ENCODE results near the gene PQBP1.

PQBP1 gene

DNA sequence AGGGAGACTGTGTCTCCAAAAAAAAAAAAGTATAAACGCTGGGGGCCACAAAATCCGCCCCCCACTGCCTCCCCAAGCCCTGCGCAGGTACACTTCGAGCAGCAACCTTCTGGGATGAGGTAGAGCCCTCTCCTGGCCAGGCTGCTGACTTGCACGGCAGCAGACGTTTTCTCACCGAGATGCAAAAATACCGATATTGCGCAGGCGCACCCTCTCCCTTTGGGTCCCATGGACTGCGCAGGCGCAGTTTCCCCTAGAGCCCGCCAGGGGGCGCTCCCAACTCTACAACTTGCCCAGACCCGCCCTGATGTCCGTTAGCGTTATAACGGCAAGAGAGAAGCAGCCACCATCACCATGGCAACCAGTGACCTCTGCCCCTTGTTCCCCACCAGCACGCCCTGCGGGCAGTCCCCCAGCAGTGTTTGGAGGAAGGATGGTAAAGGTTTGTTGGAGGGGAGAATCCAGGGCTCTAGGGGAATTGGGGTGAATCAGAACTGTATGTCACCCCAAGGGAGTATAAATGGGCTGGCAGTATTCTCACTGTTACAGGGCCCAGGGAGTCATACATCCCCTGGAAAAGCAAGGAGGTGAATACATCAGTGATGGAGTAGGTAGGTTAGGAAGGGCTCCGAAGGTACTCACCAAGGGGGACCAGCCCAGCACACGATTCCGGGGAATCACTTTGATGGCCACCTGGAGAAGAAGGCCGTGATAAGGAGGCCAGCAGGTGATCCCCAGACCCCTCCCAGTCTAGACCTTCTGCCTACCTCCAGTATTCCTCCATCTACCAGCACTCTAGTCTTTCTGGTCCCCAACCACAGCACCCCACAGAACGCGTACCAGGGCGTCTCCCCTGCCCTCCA, 19.6 kb downstream of the PQBP1 start:
- DNase-seq (ENCODE audit: low read depth): peak; percentile 85
- peak overlapping the region; percentile 43 for H3K4me3 ChIP-seq (ENCODE audit: control insufficient read depth, low read depth, low read length)
- TF ChIP-seq, protein P1, sequence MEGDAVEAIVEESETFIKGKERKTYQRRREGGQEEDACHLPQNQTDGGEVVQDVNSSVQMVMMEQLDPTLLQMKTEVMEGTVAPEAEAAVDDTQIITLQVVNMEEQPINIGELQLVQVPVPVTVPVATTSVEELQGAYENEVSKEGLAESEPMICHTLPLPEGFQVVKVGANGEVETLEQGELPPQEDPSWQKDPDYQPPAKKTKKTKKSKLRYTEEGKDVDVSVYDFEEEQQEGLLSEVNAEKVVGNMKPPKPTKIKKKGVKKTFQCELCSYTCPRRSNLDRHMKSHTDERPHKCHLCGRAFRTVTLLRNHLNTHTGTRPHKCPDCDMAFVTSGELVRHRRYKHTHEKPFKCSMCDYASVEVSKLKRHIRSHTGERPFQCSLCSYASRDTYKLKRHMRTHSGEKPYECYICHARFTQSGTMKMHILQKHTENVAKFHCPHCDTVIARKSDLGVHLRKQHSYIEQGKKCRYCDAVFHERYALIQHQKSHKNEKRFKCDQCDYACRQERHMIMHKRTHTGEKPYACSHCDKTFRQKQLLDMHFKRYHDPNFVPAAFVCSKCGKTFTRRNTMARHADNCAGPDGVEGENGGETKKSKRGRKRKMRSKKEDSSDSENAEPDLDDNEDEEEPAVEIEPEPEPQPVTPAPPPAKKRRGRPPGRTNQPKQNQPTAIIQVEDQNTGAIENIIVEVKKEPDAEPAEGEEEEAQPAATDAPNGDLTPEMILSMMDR (conservative IDR thresholded peaks at IDR 0.05; ENCODE audit: control insufficient read depth, insufficient read depth, low read depth, low read length): peak; percentile 73

DNA sequence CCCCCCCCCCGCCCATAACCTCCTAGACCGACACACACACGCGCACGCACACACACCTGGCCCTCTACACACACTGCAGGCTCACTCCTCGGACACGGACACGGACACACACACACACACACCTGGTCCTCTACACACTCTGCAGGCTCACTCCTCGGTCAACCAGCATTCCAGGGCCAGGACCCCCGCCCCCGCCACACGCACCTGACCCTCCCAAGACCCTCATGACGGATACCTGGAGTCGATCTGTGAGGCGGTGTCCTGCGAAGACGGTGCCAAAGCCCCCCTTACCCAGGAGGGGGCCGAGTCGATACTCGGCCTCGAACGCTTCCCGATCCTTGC, 20.5 kb downstream of the PQBP1 start:
- TF ChIP-seq, protein P1 (conservative IDR thresholded peaks at IDR 0.05; ENCODE audit: control insufficient read depth, insufficient read depth, low read depth, low read length): no peak
- peak overlapping the region; percentile 43 for H3K4me3 ChIP-seq (ENCODE audit: control insufficient read depth, low read depth, low read length)
- DNase-seq (ENCODE audit: low read depth): no peak

GRCh38 chrX:48918643-48919340, 21.1 kb downstream of the PQBP1 start, which contains the start of gene PIM2:
TSS of gene PIM2 (minus strand) at chrX:48919024. CDS start at chrX:48918834, 190 bp downstream.
- TF ChIP-seq, protein P1 (conservative IDR thresholded peaks at IDR 0.05; ENCODE audit: control insufficient read depth, insufficient read depth, low read depth, low read length): no peak
- peak; percentile 69 for DNase-seq (ENCODE audit: low read depth)
- H3K4me3 ChIP-seq (ENCODE audit: control insufficient read depth, low read depth, low read length): peak within 1 kb of the TSS; percentile 43

DNA sequence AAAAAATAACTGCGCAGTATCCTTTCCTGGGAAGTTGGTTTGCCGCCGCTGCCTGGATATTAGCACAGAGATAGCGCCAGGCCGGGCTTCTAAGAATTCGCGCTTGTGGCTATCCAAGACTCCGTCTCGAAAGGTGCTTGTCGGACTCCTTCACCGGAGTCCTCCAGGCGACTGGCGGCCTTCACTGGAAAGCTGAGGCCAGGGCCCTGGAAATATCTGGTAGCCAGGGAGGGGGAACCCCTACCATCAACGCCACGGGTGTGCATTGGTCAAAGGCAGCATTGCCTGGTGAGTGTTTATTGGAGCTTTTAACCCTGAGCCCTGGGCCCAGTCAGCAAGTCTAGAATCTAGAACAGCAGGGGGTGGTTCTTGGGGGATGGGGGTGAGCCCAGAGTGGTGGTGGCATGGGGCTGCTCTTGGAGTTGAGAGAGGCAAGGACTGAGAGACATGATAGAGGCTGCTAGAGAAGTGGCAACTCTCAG, 21.7 kb downstream of the PQBP1 start:
- TF ChIP-seq, protein P1 (conservative IDR thresholded peaks at IDR 0.05; ENCODE audit: control insufficient read depth, insufficient read depth, low read depth, low read length): no peak
- DNase-seq (ENCODE audit: low read depth): no peak
- H3K4me3 ChIP-seq (ENCODE audit: control insufficient read depth, low read depth, low read length): peak overlapping the region; percentile 43

- DNase-seq (ENCODE audit: low read depth): no peak
- TF ChIP-seq, protein P1 (conservative IDR thresholded peaks at IDR 0.05; ENCODE audit: control insufficient read depth, insufficient read depth, low read depth, low read length): no peak
- no peak overlapping the region for H3K4me3 ChIP-seq (ENCODE audit: control insufficient read depth, low read depth, low read length)
Observed at GRCh38 chrX:48919947-48920717, 22.4 kb downstream of the PQBP1 start.

- H3K4me3 ChIP-seq (ENCODE audit: control insufficient read depth, low read depth, low read length): no peak overlapping the region
- TF ChIP-seq, protein P1 (conservative IDR thresholded peaks at IDR 0.05; ENCODE audit: control insufficient read depth, insufficient read depth, low read depth, low read length): no peak
- no peak for DNase-seq (ENCODE audit: low read depth)
Observed at GRCh38 chrX:48920718-48921104, 23.0 kb downstream of the PQBP1 start.

All from fibroblast of mammary gland (primary cell).